ENCODE data around the gene CD3E. TPM values are rescaled to one million over a fixed set of nuclear protein-coding genes. Genes with fewer than 3 reads are reported as not detected.

The CD3E gene
- total and polyA plus RNA-seq, 9 of the 15 experiments (the other 6 are each of a cell fraction or from before 2014, with no cell fraction given) = 0.07 to 0.62 (median 0.19) TPM; not detected in 5

DNA sequence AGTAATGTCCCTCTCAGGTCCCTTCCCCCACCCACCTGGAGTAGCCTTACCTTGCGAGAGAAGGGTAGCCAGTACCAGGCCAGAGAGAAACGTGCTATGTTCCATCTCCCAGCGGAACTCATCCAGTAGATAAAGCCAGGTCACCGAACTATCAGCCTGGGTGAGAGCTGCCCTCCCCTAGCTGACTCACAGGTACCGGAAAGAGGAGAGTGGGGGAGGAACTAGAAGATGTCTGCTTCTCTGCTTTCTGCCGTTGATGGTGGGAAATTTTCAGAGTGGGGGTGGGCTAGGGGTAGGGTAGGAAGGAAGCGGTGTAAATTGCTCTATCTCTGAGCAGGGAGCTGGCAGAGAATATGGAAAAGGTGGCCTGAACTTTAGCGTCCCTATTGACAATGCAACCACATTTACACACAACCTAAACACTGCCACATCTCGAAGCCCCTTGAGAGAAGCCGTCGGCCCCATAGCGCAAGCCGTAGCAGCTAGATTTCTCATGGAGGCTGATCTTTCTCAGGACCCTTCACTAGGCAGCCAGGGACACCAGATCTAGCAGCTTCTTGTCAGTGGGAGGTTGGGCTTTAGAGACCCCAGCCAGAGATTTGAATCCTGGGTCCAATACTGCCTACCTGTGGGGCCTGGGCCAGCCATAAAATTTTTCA lies 38.1 kb downstream of the CD3E start, which contains the start of gene CD3D (continued):
- TF ChIP-seq SRSF1 (IDR thresholded peaks at IDR 0.05; ENCODE audit: low read depth, low read length) (no peak), HNRNPUL1 (IDR thresholded peaks at IDR 0.05; ENCODE audit: low read length) (no peak), CBX5 (IDR thresholded peaks at IDR 0.05; ENCODE audit: borderline replicate concordance, low read depth) (no peak), KAT8 (IDR thresholded peaks at IDR 0.05; ENCODE audit: low read depth) (no peak), TARDBP (IDR thresholded peaks at IDR 0.05) (no peak), MYC (IDR thresholded peaks at IDR 0.05; ENCODE audit: low read depth, low read length) (peak; percentile 39; the same call in 1 of the 2 replicates), MYC (CRISPR knock-in tag; IDR thresholded peaks at IDR 0.05; ENCODE audit: borderline replicate concordance, low read depth) (no peak), FOXK1 (CRISPR knock-in tag; IDR thresholded peaks at IDR 0.05; ENCODE audit: borderline replicate concordance) (no peak), TCF7 (IDR thresholded peaks at IDR 0.05; ENCODE audit: borderline replicate concordance) (no peak), SAFB (IDR thresholded peaks at IDR 0.05; ENCODE audit: borderline replicate concordance, low read depth, low read length) (no peak)
- TF ChIP-seq, protein P1, sequence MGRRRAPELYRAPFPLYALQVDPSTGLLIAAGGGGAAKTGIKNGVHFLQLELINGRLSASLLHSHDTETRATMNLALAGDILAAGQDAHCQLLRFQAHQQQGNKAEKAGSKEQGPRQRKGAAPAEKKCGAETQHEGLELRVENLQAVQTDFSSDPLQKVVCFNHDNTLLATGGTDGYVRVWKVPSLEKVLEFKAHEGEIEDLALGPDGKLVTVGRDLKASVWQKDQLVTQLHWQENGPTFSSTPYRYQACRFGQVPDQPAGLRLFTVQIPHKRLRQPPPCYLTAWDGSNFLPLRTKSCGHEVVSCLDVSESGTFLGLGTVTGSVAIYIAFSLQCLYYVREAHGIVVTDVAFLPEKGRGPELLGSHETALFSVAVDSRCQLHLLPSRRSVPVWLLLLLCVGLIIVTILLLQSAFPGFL (CRISPR knock-in tag; IDR thresholded peaks at IDR 0.05) = no peak
- TF ChIP-seq, protein P2, sequence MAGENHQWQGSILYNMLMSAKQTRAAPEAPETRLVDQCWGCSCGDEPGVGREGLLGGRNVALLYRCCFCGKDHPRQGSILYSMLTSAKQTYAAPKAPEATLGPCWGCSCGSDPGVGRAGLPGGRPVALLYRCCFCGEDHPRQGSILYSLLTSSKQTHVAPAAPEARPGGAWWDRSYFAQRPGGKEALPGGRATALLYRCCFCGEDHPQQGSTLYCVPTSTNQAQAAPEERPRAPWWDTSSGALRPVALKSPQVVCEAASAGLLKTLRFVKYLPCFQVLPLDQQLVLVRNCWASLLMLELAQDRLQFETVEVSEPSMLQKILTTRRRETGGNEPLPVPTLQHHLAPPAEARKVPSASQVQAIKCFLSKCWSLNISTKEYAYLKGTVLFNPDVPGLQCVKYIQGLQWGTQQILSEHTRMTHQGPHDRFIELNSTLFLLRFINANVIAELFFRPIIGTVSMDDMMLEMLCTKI (IDR thresholded peaks at IDR 0.05; ENCODE audit: partially characterized antibody) = no peak
- TF ChIP-seq, protein P3, sequence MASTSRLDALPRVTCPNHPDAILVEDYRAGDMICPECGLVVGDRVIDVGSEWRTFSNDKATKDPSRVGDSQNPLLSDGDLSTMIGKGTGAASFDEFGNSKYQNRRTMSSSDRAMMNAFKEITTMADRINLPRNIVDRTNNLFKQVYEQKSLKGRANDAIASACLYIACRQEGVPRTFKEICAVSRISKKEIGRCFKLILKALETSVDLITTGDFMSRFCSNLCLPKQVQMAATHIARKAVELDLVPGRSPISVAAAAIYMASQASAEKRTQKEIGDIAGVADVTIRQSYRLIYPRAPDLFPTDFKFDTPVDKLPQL (IDR thresholded peaks at IDR 0.05; ENCODE audit: extremely low read depth, insufficient read length) = no peak
- TF ChIP-seq, protein P4, sequence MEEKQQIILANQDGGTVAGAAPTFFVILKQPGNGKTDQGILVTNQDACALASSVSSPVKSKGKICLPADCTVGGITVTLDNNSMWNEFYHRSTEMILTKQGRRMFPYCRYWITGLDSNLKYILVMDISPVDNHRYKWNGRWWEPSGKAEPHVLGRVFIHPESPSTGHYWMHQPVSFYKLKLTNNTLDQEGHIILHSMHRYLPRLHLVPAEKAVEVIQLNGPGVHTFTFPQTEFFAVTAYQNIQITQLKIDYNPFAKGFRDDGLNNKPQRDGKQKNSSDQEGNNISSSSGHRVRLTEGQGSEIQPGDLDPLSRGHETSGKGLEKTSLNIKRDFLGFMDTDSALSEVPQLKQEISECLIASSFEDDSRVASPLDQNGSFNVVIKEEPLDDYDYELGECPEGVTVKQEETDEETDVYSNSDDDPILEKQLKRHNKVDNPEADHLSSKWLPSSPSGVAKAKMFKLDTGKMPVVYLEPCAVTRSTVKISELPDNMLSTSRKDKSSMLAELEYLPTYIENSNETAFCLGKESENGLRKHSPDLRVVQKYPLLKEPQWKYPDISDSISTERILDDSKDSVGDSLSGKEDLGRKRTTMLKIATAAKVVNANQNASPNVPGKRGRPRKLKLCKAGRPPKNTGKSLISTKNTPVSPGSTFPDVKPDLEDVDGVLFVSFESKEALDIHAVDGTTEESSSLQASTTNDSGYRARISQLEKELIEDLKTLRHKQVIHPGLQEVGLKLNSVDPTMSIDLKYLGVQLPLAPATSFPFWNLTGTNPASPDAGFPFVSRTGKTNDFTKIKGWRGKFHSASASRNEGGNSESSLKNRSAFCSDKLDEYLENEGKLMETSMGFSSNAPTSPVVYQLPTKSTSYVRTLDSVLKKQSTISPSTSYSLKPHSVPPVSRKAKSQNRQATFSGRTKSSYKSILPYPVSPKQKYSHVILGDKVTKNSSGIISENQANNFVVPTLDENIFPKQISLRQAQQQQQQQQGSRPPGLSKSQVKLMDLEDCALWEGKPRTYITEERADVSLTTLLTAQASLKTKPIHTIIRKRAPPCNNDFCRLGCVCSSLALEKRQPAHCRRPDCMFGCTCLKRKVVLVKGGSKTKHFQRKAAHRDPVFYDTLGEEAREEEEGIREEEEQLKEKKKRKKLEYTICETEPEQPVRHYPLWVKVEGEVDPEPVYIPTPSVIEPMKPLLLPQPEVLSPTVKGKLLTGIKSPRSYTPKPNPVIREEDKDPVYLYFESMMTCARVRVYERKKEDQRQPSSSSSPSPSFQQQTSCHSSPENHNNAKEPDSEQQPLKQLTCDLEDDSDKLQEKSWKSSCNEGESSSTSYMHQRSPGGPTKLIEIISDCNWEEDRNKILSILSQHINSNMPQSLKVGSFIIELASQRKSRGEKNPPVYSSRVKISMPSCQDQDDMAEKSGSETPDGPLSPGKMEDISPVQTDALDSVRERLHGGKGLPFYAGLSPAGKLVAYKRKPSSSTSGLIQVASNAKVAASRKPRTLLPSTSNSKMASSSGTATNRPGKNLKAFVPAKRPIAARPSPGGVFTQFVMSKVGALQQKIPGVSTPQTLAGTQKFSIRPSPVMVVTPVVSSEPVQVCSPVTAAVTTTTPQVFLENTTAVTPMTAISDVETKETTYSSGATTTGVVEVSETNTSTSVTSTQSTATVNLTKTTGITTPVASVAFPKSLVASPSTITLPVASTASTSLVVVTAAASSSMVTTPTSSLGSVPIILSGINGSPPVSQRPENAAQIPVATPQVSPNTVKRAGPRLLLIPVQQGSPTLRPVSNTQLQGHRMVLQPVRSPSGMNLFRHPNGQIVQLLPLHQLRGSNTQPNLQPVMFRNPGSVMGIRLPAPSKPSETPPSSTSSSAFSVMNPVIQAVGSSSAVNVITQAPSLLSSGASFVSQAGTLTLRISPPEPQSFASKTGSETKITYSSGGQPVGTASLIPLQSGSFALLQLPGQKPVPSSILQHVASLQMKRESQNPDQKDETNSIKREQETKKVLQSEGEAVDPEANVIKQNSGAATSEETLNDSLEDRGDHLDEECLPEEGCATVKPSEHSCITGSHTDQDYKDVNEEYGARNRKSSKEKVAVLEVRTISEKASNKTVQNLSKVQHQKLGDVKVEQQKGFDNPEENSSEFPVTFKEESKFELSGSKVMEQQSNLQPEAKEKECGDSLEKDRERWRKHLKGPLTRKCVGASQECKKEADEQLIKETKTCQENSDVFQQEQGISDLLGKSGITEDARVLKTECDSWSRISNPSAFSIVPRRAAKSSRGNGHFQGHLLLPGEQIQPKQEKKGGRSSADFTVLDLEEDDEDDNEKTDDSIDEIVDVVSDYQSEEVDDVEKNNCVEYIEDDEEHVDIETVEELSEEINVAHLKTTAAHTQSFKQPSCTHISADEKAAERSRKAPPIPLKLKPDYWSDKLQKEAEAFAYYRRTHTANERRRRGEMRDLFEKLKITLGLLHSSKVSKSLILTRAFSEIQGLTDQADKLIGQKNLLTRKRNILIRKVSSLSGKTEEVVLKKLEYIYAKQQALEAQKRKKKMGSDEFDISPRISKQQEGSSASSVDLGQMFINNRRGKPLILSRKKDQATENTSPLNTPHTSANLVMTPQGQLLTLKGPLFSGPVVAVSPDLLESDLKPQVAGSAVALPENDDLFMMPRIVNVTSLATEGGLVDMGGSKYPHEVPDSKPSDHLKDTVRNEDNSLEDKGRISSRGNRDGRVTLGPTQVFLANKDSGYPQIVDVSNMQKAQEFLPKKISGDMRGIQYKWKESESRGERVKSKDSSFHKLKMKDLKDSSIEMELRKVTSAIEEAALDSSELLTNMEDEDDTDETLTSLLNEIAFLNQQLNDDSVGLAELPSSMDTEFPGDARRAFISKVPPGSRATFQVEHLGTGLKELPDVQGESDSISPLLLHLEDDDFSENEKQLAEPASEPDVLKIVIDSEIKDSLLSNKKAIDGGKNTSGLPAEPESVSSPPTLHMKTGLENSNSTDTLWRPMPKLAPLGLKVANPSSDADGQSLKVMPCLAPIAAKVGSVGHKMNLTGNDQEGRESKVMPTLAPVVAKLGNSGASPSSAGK (IDR thresholded peaks at IDR 0.05) = no peak; the same call in none of the 2 replicates

All from K562 (cell line).